Measurements from ENCODE around the gene WDR5.

WDR5 gene

GRCh38 chr9:134187891-134188385 is 52.1 kb downstream of the WDR5 start:
- DNase-seq (ENCODE audit: low read depth in 2 of 2): no peak

- no peak for DNase-seq (ENCODE audit: low read depth in 2 of 2)
These were observed 52.7 kb downstream of the WDR5 start for GRCh38 chr9:134188386-134189144.

GRCh38 chr9:134189145-134189469 is 53.2 kb downstream of the WDR5 start:
- no peak for DNase-seq (ENCODE audit: low read depth in 2 of 2)

- DNase-seq (ENCODE audit: low read depth in 2 of 2): no peak
These were observed 53.8 kb downstream of the WDR5 start for GRCh38 chr9:134189470-134190231.

GRCh38 chr9:134190232-134191121 is 54.6 kb downstream of the WDR5 start:
- DNase-seq (ENCODE audit: low read depth in 2 of 2): no peak

- DNase-seq (ENCODE audit: low read depth in 2 of 2): no peak
These were observed 55.8 kb downstream of the WDR5 start for GRCh38 chr9:134191455-134192209.

- DNase-seq (ENCODE audit: low read depth in 2 of 2): no peak
These were observed 56.5 kb downstream of the WDR5 start for GRCh38 chr9:134192311-134192950.

- DNase-seq (ENCODE audit: low read depth in 2 of 2): no peak
These were observed 57.3 kb downstream of the WDR5 start for GRCh38 chr9:134192951-134193731.

- DNase-seq (ENCODE audit: low read depth in 2 of 2): no peak
These were observed 58.1 kb downstream of the WDR5 start for GRCh38 chr9:134193912-134194535.

GRCh38 chr9:134195558-134195957 is 59.7 kb downstream of the WDR5 start:
- DNase-seq (ENCODE audit: low read depth in 2 of 2): no peak

- DNase-seq (ENCODE audit: low read depth in 2 of 2): no peak
These were observed 61.0 kb downstream of the WDR5 start for GRCh38 chr9:134196911-134197310.

- no peak for DNase-seq (ENCODE audit: low read depth in 2 of 2)
These were observed 62.9 kb downstream of the WDR5 start for GRCh38 chr9:134198791-134199190.

GRCh38 chr9:134200730-134201129 is 64.8 kb downstream of the WDR5 start:
- DNase-seq (ENCODE audit: low read depth in 2 of 2): no peak

GRCh38 chr9:134203224-134203623 is 67.3 kb downstream of the WDR5 start:
- DNase-seq (ENCODE audit: low read depth in 2 of 2): no peak

- no peak for DNase-seq (ENCODE audit: low read depth in 2 of 2)
These were observed 68.2 kb downstream of the WDR5 start for GRCh38 chr9:134204041-134204440.

GRCh38 chr9:134204991-134205578 is 69.2 kb downstream of the WDR5 start:
- DNase-seq (ENCODE audit: low read depth in 2 of 2): no peak

GRCh38 chr9:134205672-134206310 is 69.9 kb downstream of the WDR5 start:
- DNase-seq (ENCODE audit: low read depth in 2 of 2): no peak
